Measurements from ENCODE around the gene FNDC10. TPM values are rescaled to one million over a fixed set of nuclear protein-coding genes. Genes with fewer than 3 reads are reported as not detected.
"Not testable (repeated sequence)": the region's sequence is repeated elsewhere in the genome, so short reads cannot be mapped to it uniquely, and the experiment has no call there.

The FNDC10 gene
- total RNA-seq, 2 donors from 2014 or later: 1.00 to 1.5 TPM

- H3K9me3 Mint-ChIP-seq: no peaks in the 10 kb centered on the region
- no peaks in the 10 kb centered on the region for H3K36me3 Mint-ChIP-seq (ENCODE audit: insufficient read depth in 2 of 2)
- H3K4me3 Mint-ChIP-seq: no peak overlapping the region
- no peaks in the 10 kb centered on the region for H3K27me3 Mint-ChIP-seq (ENCODE audit: low read depth)
- peaks cover 3% of the 10 kb centered on the region for H3K4me1 Mint-ChIP-seq (ENCODE audit: low read depth)
- ATAC-seq (replicated peaks in 1 of 2) (no peak), DNase-seq (no peak)
- H3K27ac Mint-ChIP-seq: no peak overlapping the region
Observed at GRCh38 chr1:1596493-1597274, 3.3 kb downstream of the FNDC10 start.

- not testable (repeated sequence) for H3K4me1 Mint-ChIP-seq (ENCODE audit: low read depth); H3K9me3 Mint-ChIP-seq; H3K4me3 Mint-ChIP-seq; ATAC-seq (replicated peaks in 1 of 2); H3K27me3 Mint-ChIP-seq (ENCODE audit: low read depth); H3K27ac Mint-ChIP-seq; H3K36me3 Mint-ChIP-seq (ENCODE audit: insufficient read depth in 2 of 2); DNase-seq
Observed at GRCh38 chr1:1595341-1595740, 4.6 kb downstream of the FNDC10 start.

- no peaks in the 10 kb centered on the region for H3K27me3 Mint-ChIP-seq (ENCODE audit: low read depth)
- H3K36me3 Mint-ChIP-seq (ENCODE audit: insufficient read depth in 2 of 2): no peaks in the 10 kb centered on the region
- H3K9me3 Mint-ChIP-seq: no peaks in the 10 kb centered on the region
- ATAC-seq (replicated peaks in 1 of 2) (no peak), DNase-seq (no peak)
- H3K27ac Mint-ChIP-seq: no peak overlapping the region
- H3K4me1 Mint-ChIP-seq (ENCODE audit: low read depth): no peaks in the 10 kb centered on the region
- H3K4me3 Mint-ChIP-seq: no peak overlapping the region
Observed at GRCh38 chr1:1594602-1595260, 5.2 kb downstream of the FNDC10 start.

- Mint-ChIP-seq H3K4me1 (ENCODE audit: low read depth) (no peaks in the 10 kb centered on the region), H3K27ac (no peak overlapping the region), H3K27me3 (ENCODE audit: low read depth) (no peaks in the 10 kb centered on the region), H3K4me3 (no peak overlapping the region), H3K9me3 (no peaks in the 10 kb centered on the region), H3K36me3 (ENCODE audit: insufficient read depth in 2 of 2) (no peaks in the 10 kb centered on the region)
- no peak for DNase-seq
- ATAC-seq (replicated peaks in 1 of 2): no peak
Observed at GRCh38 chr1:1593834-1594601, 5.9 kb downstream of the FNDC10 start.

- Mint-ChIP-seq H3K27me3 (ENCODE audit: low read depth) (no peaks in the 10 kb centered on the region), H3K4me3 (no peak overlapping the region), H3K27ac (no peak overlapping the region), H3K36me3 (ENCODE audit: insufficient read depth in 2 of 2) (no peaks in the 10 kb centered on the region), H3K9me3 (no peaks in the 10 kb centered on the region), H3K4me1 (ENCODE audit: low read depth) (no peaks in the 10 kb centered on the region)
- ATAC-seq (replicated peaks in 1 of 2): peak in 1 of 2 donors; percentile 28
- no peak for DNase-seq
Observed at GRCh38 chr1:1591452-1591851, 8.5 kb downstream of the FNDC10 start.

- Mint-ChIP-seq H3K27me3 (ENCODE audit: low read depth) (peaks cover 10% of the 10 kb centered on the region), H3K9me3 (no peaks in the 10 kb centered on the region), H3K4me3 (no peak overlapping the region), H3K36me3 (ENCODE audit: insufficient read depth in 2 of 2) (no peaks in the 10 kb centered on the region), H3K27ac (no peak overlapping the region), H3K4me1 (ENCODE audit: low read depth) (no peaks in the 10 kb centered on the region)
- ATAC-seq (replicated peaks in 1 of 2) (peak in 1 of 2 donors; percentile 4), DNase-seq (no peak)
Observed at GRCh38 chr1:1583347-1584010, 16.5 kb downstream of the FNDC10 start.

GRCh38 chr1:1582585-1583346, 17.2 kb downstream of the FNDC10 start:
- Mint-ChIP-seq H3K36me3 (ENCODE audit: insufficient read depth in 2 of 2) (no peaks in the 10 kb centered on the region), H3K4me1 (ENCODE audit: low read depth) (no peaks in the 10 kb centered on the region), H3K27me3 (ENCODE audit: low read depth) (peaks cover 10% of the 10 kb centered on the region), H3K4me3 (no peak overlapping the region), H3K9me3 (no peaks in the 10 kb centered on the region), H3K27ac (no peak overlapping the region)
- DNase-seq (no peak), ATAC-seq (replicated peaks in 1 of 2) (no peak)

- no peaks in the 10 kb centered on the region for H3K9me3 Mint-ChIP-seq
- DNase-seq (no peak), ATAC-seq (replicated peaks in 1 of 2) (no peak)
- peaks cover 6% of the 10 kb centered on the region for H3K27me3 Mint-ChIP-seq (ENCODE audit: low read depth)
- H3K4me3 Mint-ChIP-seq: no peak overlapping the region
- H3K36me3 Mint-ChIP-seq (ENCODE audit: insufficient read depth in 2 of 2): peaks cover 3 to 4% of the 10 kb centered on the region in 2 donors
- no peak overlapping the region for H3K27ac Mint-ChIP-seq
- H3K4me1 Mint-ChIP-seq (ENCODE audit: low read depth): peaks cover 16% of the 10 kb centered on the region
Observed at GRCh38 chr1:1578371-1578940, 21.5 kb downstream of the FNDC10 start.

- Mint-ChIP-seq H3K27ac (no peak overlapping the region), H3K4me3 (no peak overlapping the region), H3K27me3 (ENCODE audit: low read depth) (peaks cover 6% of the 10 kb centered on the region), H3K36me3 (ENCODE audit: insufficient read depth in 2 of 2) (peaks cover 5 to 6% of the 10 kb centered on the region in 2 donors), H3K4me1 (ENCODE audit: low read depth) (peaks cover 21% of the 10 kb centered on the region), H3K9me3 (no peaks in the 10 kb centered on the region)
- no peak for DNase-seq
- ATAC-seq (replicated peaks in 1 of 2): no peak
Observed at GRCh38 chr1:1577367-1578011, 22.4 kb downstream of the FNDC10 start.

GRCh38 chr1:1574721-1575537, 25.0 kb downstream of the FNDC10 start, which contains the start of gene SSU72:
Gene SSU72 (minus strand): TSS chr1:1574863. CDS start chr1:1574557, 306 bp downstream.
- H3K4me3 Mint-ChIP-seq: peak within 1 kb of the TSS; percentile 96 to 100
- H3K4me1 Mint-ChIP-seq (ENCODE audit: low read depth): peaks cover 35% of the 10 kb centered on the region
- no peaks in the 10 kb centered on the region for H3K9me3 Mint-ChIP-seq
- ATAC-seq (replicated peaks in 1 of 2) (peak; percentile 95), DNase-seq (peak; percentile 93 to 95)
- H3K27me3 Mint-ChIP-seq (ENCODE audit: low read depth): no peaks in the 10 kb centered on the region
- H3K36me3 Mint-ChIP-seq (ENCODE audit: insufficient read depth in 2 of 2): peaks cover 10 to 13% of the 10 kb centered on the region in 2 donors
- H3K27ac Mint-ChIP-seq: peak within 1 kb of the TSS; percentile 100

Measured in activated T-cell treated with anti-CD3 and anti-CD28 coated beads, Interleukin-2, amount 50 U/mL, for 72 hours (primary cell).